G401.6 (cell line): ENCODE data around the gene BAHD1.

Experiments used
- FAIRE-seq: peaks from 2 replicates; lab custom pipeline; 2012; peaks lifted over from hg19 to GRCh38; lab: Jason Lieb, UNC

Gene BAHD1

DNA sequence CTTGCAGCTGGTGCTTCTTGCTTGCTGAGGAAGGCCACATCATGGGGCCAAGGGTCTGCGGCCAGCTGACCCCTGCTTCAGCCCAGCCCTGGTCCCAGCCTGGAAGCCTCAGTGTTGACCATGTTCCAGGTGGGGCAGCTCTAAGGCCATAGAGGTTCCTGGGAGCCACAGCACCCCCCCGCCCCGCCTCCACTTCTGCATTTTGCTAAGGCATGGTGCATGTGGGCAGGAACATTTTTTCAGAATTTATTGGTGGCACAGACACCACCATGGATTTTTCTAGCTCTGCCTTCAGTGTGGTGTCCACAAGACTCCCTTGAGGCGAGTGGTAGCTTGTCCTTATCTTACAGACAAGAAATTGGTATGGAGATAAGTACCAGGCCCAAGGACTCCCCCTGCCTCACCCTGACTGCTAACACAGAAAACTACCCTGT is 28.2 kb downstream of the BAHD1 start:
- FAIRE-seq = no peak

DNA sequence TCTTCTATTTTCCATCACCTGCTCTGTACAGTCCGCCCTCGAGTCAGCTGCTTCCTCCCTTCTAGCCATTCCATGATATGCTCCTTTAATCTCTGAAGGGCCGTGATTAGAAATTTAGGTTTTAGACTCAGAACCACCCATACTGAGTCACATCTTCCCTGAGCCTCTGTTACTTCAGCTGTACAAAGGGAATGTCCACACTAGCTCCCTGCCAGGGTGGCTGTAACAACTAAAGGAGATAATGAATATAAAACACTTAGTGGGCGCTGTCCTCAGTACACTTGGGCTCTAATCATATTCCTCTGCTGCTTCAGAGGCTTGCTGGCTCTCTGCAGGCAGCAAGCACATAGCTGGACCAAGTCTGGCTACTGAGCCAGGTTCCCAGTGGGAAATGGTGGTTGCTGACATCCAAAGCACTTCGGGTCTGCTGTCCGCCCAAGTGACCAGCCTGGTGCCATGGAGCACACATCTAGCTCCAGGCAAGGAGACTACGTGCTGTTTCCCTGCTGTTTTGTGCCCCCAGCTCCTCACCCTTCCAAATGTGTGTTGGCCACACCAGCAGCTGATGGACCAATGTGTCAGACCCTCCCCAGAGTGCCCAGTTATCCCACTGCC is 29.1 kb downstream of the BAHD1 start:
- FAIRE-seq = no peak

DNA sequence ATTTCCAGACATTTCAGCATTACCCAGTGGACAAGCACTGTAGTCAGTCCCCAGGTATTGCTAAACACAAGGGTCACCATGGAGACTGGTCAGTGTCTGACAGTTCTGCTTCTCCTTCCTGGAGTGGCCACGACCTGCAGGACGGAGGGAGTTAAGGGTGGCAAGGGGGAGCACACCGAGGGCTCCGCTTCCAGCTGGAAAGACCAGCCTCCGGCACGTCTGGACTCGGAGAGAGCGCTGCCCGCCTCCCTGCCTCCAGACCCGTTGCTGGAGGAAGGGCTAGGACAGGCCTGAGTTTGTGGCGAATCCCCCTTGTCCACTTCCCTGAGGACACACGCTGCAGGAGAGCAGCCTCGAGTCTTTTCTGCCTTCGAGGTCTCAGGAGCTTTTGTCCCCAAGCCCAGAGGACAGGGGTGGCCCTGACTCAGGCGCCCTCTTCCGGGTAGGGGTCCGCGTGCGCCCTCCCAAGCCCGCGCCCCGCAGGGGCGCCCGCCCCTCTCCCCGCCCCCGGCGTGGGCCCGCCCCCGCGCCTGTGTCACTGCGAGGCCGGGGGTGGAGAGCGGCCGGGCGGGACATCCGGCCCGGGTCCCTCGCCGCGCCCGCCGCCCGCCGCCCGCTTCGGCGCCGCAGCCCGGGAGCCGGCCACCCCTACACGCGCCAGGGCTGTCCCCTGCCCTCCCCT is 29.8 kb downstream of the BAHD1 start, which contains the start of gene CHST14:
CHST14 (plus strand) TSS at position 562 of the 682 bp plus-strand sequence. CDS start 230 bp downstream, outside the sequence.
- no peak for FAIRE-seq

DNA sequence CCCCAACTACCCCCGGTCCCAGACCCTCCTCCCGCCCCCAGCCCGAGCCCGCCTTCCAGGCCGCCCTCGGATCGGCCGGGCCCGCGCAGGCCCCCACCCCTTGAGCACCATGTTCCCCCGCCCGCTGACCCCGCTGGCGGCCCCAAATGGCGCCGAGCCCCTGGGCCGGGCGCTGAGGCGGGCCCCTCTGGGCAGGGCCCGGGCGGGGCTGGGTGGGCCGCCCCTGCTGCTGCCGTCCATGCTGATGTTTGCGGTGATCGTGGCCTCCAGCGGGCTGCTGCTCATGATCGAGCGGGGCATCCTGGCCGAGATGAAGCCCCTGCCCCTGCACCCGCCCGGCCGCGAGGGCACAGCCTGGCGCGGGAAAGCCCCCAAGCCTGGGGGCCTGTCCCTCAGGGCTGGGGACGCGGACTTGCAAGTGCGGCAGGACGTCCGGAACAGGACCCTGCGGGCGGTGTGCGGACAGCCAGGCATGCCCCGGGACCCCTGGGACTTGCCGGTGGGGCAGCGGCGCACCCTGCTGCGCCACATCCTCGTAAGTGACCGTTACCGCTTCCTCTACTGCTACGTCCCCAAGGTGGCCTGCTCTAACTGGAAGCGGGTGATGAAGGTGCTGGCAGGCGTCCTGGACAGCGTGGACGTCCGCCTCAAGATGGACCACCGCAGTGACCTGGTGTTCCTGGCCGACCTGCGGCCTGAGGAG is 30.5 kb downstream of the BAHD1 start:
- FAIRE-seq = no peak

DNA sequence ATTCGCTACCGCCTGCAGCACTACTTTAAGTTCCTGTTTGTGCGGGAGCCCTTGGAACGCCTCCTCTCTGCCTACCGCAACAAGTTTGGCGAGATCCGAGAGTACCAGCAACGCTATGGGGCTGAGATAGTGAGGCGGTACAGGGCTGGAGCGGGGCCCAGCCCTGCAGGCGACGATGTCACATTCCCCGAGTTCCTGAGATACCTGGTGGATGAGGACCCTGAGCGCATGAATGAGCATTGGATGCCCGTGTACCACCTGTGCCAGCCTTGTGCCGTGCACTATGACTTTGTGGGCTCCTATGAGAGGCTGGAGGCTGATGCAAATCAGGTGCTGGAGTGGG is 31.0 kb downstream of the BAHD1 start:
- FAIRE-seq = no peak

DNA sequence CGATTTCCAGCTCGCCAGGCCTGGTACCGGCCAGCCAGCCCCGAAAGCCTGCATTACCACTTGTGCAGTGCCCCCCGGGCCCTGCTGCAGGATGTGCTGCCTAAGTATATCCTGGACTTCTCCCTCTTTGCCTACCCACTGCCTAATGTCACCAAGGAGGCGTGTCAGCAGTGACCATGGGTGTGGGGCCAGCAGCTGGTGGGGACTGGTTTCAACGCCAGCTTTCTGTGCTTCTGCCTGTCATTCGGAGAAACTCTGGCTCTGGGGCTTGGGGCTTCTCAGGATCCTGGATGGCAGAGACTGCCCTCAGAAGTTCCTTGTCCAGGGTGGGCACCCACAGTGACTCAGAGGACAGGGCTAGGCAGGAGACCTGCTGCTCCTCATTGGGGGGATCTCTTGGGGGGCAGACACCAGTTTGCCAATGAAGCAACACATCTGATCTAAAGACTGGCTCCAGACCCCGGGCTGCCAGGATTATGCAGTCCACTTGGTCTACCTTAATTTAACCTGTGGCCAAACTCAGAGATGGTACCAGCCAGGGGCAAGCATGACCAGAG is 31.5 kb downstream of the BAHD1 start:
- FAIRE-seq = no peak

DNA sequence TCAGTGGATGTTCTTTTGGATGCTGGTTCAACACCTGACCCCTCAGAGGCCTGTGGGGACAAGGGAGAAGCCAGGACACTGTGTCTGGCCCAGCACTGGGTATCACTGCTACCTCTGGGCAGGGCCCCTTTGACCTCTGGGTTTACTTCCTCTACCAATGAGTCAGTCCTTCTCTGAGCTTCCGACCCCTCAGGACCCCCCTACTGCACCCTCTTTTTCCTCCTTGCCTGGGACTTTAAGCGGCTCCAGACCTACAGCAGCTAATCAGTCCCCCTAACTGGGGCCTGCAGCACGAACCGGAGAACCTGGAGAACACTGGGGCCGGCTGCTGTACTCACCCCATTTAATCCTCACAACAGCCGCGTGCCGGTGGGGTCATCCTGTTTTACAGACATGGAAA is 33.8 kb downstream of the BAHD1 start:
- FAIRE-seq = no peak

DNA sequence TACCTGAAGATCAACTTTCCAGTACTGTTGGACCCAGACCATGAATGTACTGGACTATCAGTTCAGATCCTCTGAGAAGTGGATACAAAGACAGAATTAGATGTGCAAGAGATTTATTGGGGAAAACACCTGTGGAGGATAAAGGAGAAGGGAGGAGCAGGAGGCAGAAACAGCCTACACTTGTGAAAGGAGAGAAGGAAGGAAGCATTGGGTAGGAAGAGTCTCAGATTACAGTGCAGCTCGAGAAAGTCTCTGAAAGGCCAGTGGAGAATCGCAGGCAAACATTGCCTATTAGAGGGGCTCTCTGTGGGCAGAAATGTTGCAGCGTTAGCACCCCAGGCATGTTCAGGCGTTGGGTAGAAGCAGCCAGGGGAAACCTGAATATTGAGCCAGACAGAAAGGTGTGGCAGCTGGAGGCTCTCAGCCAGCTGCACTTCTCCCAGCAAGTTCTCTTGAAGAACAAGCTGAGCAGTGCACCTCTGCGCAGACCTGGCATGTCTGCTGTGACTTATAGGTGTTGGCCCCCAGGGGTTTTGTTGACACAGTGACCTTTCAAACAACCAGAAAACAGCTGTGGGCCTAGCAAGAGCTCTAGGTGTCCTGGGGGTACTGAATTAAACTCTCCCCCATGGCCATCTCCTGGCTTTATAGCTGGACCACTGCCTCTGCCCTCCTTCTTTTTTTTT is 37.0 kb downstream of the BAHD1 start:
- FAIRE-seq = no peak

DNA sequence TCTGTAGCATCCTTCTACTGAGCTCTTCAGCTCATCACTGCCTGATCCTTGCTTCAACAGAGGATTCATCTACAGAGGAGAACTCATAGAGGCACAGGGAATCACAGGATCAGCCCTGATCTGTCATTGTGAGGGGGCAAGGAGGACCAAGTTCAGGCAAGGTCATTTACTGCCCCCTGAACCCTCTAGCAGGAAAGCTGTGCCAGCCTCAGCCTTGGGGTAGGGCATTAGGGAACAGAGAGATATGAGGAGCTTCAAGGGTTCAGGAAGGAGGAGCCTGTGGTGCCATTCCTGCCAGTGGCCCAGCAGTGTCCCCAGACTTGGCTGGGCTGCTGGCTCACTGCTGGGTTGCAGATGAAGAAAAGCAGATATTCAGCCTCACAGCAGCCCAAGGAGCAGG is 38.3 kb downstream of the BAHD1 start:
- no peak for FAIRE-seq

DNA sequence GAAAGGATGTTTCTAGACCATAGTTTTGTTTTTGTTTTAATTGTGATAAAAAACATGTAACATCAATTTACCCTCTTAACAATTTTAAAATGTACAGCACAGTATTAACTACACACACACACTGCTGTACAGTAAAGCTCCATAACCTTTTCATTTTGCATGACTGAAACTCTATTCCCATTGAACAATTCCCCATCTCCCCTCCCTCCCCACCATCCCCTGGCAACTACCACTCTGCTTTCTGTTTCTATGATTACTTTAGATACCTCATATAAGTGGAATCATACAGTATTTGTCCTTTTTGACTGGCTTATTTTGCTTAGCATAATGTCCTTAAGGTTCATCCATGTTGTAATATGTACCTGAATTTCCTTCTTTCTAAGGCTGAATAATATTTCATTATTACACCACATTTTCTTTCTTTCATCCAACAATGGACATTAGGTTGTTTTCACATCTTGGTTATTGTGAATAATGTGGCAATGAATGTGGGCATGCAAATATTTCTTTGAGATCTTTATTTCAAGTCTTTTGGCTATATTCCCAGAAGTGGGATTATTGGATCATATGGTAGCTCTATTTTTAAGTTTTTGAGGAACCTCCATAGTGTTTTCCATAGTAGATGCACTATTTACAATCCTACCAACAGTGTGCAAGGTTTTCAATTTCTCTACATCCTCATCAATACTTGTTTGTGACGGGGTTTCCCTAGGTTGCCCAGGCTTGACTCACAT is 40.8 kb downstream of the BAHD1 start:
- no peak for FAIRE-seq

DNA sequence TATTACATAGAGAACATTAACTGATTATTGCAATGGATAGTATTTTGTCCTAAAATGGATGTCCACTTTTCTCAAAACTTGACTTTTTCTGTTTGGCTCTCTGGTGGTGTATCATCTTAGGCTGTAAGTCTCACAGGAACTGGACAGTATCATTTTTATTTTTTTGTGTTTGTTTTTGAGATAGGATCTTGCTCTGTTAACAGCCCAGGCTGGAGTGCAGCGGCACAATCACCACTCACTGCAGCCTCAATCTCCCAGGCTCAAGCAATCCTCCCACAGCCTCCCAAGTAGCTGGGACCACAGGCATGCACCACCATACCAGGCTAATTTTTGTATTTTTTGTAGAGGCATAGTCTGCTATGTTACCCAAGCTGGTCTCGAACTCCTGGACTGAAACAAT is 43.2 kb downstream of the BAHD1 start:
- FAIRE-seq = no peak

DNA sequence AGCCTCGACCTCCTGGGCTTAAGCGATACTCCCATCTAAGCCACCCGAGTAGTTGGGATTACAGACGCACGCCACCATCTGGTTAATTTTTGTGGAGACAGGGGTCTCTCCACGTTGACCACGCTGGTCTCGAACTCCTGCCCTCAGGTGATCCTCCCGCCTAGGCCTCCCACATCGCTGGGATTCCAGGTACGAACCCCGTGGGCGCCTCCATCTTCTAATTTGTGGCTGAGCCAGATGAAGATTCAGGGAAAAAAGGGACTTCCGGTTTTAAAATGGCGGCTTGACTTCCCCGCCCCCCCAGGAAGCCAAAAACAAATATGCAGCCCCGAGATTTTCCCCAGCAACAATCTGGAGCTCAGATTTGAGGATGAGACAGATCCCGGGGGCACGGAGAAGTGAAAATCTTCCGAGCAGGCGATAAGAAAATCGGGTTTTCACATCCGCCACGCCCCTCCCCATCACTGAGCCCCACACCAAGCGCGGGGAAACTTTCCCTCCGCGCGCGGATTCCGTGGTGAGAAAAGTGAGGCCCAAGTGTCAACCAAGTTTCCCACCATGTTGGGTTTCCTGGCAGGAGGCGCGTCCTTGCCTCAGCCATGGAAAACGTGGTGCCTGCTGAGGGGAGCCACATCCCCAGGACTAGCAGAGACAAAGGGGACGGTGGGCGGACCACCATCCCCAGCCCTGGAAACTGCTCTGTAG is 45.5 kb downstream of the BAHD1 start:
- FAIRE-seq = no peak

DNA sequence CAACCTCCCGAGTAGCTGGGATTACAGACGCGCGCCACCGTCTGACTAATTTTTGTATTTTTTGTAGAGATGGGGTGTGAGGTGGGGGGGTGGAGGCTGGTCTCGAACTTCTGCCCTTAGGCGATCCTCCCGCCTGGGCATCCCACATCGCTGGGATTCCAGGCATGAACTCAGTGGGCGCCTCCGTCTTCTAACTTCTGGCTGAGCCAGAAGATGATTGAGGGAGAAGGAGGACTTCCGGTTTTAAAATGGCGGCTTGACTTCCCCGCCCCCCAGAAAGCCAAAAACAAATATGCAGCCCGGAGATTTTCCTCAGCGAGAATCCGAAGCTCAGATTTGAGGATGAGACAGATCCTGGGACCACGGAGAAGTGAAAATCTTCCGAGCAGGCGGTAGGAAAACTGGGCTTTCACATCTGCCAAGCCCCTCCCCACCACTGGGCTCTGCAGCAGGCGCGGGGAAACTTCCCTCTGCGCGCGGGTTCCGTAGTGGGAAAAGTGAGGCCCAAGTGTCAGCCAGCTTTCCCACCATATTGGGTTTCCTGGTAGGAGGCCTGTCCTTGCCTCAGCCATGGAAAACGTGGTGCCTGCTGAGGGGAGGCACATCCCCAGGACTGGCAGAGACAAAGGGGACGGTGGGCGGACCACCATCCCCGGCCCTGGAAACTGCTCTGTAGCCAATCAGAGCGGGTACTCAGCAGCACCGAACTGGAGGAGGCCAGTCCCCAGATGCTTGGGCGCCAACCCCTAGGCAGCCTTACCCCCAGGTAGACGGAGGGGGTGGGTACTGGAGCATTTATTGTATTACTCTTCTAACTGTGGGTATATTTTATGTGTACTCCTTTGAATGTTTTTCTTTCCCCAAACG is 47.3 kb downstream of the BAHD1 start:
- no peak for FAIRE-seq

DNA sequence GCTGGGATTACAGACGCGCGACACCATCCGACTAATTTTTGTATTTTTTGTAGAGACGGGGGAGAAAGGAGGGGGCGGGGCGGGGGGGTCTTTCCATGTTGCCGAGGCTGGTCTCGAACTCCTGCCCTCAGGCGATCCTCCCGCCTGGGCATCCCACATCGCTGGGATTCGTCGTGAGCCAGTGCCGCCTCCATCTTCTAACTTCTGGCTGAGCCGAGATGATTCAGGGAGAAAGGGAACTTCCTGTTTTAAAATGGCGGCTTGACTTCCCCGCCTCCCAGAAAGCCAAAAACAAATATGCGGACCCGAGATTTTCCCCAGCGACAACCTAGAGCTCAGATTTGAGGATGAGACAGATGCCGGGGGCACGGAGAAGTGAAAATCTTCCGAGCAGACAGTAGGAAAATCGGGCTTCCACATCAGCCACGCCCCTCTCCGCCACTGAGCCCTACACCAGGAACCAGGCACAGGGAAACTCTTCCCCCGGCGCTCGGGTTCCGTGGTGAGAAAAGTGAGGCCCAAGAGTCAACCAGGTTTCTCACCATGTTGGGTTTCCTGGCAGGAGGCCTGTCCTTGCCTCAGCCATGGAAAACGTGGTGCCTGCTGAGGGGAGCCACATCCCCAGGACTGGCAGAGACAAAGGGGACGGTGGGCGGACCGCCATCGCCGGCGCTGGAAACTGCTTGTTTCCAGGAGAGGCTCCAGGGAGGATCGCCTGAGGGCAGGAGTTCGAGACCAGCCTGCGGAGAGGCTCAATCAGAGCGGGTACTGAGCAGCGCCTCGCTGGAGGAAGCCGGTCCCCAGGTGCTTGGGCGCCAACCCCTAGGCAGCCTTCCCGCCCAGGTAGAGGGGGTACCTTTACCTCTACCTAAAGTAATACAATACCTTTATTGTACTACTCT is 48.8 kb downstream of the BAHD1 start:
- no peak for FAIRE-seq

DNA sequence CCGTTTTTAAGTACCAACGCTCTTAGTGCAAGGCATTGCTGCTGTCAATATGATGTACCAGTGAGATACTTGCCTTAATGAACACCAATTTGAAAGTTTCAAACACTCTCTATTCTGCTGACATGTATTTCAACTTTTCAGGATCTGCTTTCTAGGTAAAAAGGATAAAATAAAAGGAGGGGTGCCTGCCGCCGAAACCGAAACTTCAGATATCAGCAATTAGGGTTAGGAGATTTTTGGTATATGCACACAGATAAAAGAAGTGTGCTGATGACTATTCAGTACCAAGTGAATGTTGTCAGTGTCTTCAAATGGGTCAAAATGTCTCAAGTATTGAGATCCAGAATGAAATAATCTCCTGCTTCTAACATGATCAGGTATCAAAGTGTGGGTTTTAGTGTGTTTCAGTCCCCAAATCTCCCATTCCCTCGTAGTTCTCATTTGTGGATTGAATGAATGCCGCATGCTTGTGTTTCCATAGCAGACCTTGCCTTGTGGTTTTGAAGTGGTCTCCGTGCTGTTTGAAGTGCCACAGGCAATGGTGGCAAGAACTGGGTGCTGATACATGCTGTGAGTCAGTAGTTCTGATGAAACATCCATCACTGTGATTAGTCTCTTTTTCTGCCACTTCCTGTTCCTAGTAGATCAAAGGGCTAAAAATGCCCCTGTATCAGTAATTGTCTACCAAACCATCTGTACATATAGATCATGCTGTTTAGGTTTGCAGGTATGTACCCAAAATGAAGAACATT is 52.5 kb downstream of the BAHD1 start:
- FAIRE-seq = no peak

DNA sequence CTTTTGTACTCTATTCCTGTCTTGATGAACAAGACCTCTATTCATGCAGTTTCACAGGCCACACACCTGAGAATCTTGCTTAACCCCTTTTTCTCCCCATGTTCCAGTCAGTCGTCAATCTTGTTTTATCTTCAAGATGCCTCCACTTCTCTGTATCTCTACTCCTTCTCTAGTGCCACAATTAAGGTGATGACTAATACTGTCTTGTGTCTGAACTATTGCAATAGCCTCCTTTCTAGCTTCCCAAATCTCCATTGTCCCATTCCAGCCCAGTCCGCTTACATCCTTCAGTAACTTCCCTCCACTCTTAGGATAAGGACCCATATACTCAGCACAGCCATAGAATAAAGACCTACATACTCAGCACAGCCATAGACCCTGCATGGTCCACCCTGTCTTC is 54.8 kb downstream of the BAHD1 start:
- no peak for FAIRE-seq

DNA sequence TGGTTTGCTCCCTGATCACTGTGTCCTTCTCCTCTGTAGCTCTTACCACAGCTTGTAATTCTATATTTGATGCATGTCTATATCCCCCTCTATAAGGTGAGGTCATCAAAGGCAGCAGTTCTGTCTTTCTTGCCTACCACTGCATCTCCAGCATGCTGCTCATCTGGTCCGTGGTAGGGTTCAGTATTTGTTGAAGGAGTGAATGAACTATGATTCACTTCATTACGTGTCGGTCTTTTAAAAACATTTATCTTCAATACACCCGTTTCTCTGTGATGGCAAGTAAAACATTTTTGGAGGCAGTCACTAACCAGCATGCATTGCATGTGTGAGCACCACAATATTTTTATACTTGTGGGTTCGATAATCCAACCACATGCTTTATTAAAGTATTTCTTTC is 57.7 kb downstream of the BAHD1 start:
- no peak for FAIRE-seq

DNA sequence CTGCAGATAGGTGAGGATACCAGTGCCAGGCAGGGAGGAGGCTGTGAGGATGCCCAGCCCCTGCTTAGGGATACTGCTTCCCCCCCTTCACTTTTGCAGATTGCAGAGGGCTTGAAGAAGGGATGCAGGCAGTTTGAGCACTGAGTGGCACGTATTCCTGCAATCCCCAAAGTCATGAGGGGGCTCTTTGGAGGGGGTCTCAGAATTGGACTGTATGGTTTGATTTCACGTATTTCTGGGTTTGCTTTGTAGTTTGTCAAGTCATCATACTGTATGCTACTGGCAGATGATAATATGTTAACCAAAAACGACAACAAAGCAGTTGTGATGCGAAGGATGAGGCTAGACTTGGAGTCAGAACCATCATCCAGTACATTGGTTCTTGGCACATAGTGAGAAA is 58.1 kb downstream of the BAHD1 start:
- no peak for FAIRE-seq

DNA sequence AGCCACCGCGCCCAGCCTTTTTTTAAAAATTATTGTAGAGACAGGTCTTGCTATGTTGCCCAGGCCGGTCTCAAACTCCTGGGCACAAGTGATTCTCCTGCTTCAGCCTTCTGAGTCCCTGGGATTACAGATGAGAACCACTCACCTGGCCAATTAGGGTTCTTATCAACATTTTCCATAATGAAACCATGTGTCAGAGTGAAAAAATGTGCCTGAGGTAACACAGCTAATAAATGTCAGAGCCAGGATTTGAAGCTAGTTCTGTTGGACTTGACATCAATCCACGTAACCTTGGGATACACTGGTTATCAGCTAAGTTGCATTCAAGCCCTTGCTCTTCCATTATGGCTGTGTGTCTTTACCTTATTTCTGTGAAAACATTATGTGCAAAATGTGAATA is 59.2 kb downstream of the BAHD1 start:
- FAIRE-seq = no peak
